Measurements from ENCODE around the gene MPST.
"Not testable (repeated sequence)": the region's sequence is repeated elsewhere in the genome, so short reads cannot be mapped to it uniquely, and the experiment has no call there.

The MPST gene

GRCh38 chr22:37063431-37064420 is 44.2 kb downstream of the MPST start:
- DNase-seq = no peak

- DNase-seq = no peak
Observed at GRCh38 chr22:37064553-37064952, 45.0 kb downstream of the MPST start.

- no peak for DNase-seq
Observed at GRCh38 chr22:37065180-37065579, 45.6 kb downstream of the MPST start.

GRCh38 chr22:37065961-37066360 is 46.4 kb downstream of the MPST start:
- no peak for DNase-seq

- DNase-seq = no peak
Observed at GRCh38 chr22:37067428-37067827, 47.9 kb downstream of the MPST start.

- no peak for DNase-seq
Observed at GRCh38 chr22:37068859-37069258, 49.3 kb downstream of the MPST start.

- no peak for DNase-seq
Observed at GRCh38 chr22:37069319-37069718, 49.8 kb downstream of the MPST start.

GRCh38 chr22:37069719-37070118 is 50.2 kb downstream of the MPST start:
- no peak for DNase-seq

GRCh38 chr22:37070334-37070733 is 50.8 kb downstream of the MPST start:
- DNase-seq = no peak

GRCh38 chr22:37070744-37071143 is 51.2 kb downstream of the MPST start:
- no peak for DNase-seq

GRCh38 chr22:37071850-37072592 is 52.5 kb downstream of the MPST start:
- not testable (repeated sequence) for DNase-seq

- no peak for DNase-seq
Observed at GRCh38 chr22:37072673-37073072, 53.1 kb downstream of the MPST start.

GRCh38 chr22:37074537-37074936 is 55.0 kb downstream of the MPST start:
- no peak for DNase-seq

- no peak for DNase-seq
Observed at GRCh38 chr22:37075046-37075445, 55.5 kb downstream of the MPST start.

- DNase-seq = no peak
Observed at GRCh38 chr22:37075822-37076433, 56.4 kb downstream of the MPST start.

GRCh38 chr22:37077802-37078448 is 58.4 kb downstream of the MPST start:
- DNase-seq = peak; percentile 87

GRCh38 chr22:37079158-37079557 is 59.6 kb downstream of the MPST start:
- no peak for DNase-seq

All from activated CD4-positive, alpha-beta T cell treated with anti-CD3 and anti-CD28 coated beads, Interleukin-2, amount 50 U/mL, for 1 hour (primary cell).